Fibroblast of skin of scalp (primary cell): ENCODE results near the gene TMEM138.

ENCODE experiments used
- DNase-seq: peaks from one replicate; pipeline ENCODE4 v3.0.0-alpha.2; 2013

Gene TMEM138

DNA sequence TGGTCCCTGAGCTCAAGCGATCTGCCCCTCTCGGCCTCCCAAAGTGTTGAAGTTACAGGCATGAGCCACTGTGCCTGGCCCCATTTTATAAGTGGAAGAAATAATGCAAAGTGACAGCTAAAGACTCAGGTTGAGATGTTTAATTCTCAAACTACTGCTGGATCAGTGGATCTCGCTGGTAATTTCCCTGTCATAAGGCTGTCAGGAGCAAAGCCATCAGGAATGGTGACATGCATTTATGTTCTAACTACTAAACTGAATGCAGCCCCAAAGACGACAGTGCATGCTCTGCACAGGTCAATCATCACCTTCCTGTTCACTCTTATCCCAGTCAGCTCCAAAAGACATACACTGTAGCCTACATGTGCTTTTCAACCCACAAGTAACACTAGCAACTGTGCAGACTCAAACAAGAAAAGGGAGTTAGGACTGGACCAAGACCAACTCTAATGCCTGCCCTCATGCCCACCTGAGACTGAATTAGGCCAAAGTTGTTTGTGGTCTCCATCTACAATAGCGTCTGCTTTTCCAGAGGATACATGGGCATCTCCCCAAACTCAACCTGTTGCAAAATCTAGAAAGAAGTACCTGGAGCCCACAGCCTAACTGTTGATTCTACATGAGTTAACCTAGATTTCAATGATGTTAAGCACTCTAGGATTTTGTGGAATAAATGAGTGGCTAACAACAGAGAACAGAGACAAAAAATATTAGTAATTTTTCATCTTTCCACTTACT is 45.0 kb downstream of the TMEM138 start:
- DNase-seq = no peak

- no peak for DNase-seq
Observed at GRCh38 chr11:61411589-61411988, 49.4 kb downstream of the TMEM138 start.

DNA sequence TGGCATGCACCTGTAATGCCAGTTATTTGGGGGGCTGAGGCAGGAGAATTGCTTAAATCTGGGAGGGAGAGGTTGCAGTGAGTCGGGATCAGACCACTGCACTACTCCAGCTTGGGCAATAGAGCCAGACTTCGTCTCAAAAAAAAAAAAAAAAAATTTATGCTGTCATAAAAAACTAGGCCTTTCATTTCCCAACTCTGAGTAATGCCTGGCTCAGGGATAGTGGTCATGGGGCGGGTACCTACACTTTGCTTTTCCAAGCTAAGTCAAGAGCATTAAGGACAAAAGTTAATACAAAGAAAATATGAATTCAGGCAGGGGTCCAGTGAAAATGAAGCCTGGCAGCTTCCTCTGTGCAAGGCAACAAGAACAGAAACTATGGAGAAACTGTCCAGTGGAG is 51.3 kb downstream of the TMEM138 start:
- DNase-seq = no peak

- no peak for DNase-seq
Observed at GRCh38 chr11:61414547-61414946, 52.4 kb downstream of the TMEM138 start.

DNA sequence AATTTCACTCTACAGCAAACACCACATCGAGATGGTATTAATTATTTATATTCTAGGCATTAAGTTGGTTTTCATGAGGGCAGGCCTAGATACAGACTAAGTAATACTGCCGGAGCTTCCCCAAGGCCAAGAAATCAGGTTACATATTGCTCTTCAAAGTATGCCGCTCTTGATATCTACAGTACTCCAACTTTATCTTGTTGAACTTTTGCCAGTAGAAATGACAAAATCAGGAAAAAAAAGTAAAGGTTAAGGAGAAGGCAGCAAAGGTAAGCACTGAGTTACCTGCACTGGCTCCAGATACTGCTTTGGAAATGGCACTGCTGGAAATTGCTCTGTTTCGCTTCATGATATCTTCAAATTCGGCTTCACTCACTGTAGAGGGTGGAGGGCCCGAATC is 53.2 kb downstream of the TMEM138 start:
- no peak for DNase-seq

- DNase-seq = no peak
Observed at GRCh38 chr11:61416941-61417340, 54.8 kb downstream of the TMEM138 start.

DNA sequence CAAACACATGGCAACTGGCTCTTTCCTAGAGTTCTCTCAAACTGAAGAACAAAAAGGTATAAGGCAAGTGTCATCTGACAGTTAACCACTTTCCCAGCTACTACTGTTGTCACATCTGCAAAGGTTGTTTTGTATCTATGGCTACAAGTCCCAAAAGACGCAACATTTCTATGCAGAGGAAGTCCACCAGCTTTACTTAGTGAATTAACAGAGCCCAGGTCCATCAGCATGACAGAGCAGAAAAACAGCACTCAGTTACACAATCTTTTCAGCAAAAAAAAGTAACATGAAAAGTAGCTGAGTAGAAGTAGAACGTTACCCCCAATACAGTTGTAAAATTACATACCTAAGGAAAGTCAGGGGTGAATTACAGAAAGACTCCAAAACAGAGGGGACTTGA is 55.5 kb downstream of the TMEM138 start:
- DNase-seq = no peak

- DNase-seq = no peak
Observed at GRCh38 chr11:61418136-61418535, 56.0 kb downstream of the TMEM138 start.
